SU-DHL-6 (cell line): Measurements from ENCODE around the gene ARHGDIB.

ENCODE experiments used
- CTCF ChIP-seq: fragments of 200-600 bp; sonication (generic); IDR thresholded peaks from one replicate; pipeline ENCODE4 v1.5.1; 2017; ENCODE audit warnings: antibody characterized with exemption, mild to moderate bottlenecking, low read length, moderate library complexity; ENCODE audit not compliant: insufficient read depth, poor library complexity, severe bottlenecking
- EZH2phosphoT487 ChIP-seq: fragments of 200-600 bp; sonication (generic), shearing (Covaris generic); conservative IDR thresholded peaks from 2 replicates; pipeline ENCODE4 v1.6.1; 2018; ENCODE audit warnings: mild to moderate bottlenecking, antibody characterized with exemption, low read length, moderate library complexity, mixed read lengths

DNA sequence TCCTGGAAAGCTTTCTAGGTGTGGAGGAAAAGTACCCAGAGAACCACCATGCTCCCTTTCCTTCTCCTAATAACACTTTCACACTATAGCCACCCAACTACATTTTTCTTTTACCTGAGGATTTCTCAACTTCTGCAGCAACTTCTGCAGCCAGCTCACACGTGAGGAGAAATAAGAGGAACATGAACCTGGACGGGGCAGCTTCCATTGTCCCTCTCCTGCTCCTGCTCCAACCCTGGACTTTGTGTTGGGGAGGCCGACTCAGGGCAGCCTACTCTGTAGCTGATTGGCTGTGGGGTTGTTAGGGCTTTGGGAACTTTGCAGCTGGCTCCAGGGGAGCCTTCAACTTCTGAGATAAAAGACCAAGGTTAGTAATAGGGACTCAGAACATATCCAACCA lies 23.1 kb downstream of the ARHGDIB start, which contains the start of gene ERP27:
- no peak for TF ChIP-seq CTCF
- TF ChIP-seq EZH2phosphoT487: no peak
